ENCODE measurements around the gene RAB21.
"Not testable (repeated sequence)": the region's sequence is repeated elsewhere in the genome, so short reads cannot be mapped to it uniquely, and the experiment has no call there.

Gene RAB21

DNA sequence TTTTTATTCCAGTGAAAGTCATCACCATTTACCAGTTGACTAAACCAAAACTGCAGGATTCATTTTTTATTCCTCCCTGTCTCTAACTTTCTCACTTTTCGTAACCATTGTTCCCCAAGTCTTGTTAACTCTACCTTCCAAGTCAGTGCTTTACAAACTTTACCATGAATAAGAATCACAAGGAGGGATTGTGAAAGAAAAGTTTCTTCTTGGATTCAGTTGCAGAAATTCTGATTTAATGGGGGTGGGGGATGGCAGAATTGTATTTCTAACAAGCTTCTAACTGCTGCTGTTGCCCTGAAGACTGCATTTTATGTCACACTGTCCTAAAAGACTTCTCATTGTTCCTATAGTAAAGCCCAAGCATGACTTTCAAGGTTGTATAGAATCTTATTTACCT, 5.0 kb upstream of the RAB21 start:
- no peak for DNase-seq (ENCODE audit: low read depth)

DNA sequence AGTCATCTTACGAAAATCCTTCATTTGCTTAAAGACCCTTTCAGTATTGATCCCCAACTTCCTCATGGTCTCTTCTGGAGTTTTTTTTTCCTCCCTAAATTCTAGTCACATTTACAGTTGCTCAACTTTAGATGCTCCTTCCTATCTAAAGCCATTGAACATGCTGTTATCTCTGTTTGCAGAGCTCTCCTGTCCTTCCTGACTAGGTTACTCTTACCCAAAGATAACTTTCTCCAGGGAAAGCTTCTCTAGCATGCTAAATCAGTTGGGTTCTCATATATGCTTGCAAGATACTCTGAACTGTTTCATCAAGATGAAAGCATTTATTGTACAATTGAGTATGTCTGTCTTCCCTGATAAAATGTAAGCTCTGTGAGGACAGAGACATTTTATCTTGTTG, 1.8 kb upstream of the RAB21 start:
- TF ChIP-seq, protein P1, sequence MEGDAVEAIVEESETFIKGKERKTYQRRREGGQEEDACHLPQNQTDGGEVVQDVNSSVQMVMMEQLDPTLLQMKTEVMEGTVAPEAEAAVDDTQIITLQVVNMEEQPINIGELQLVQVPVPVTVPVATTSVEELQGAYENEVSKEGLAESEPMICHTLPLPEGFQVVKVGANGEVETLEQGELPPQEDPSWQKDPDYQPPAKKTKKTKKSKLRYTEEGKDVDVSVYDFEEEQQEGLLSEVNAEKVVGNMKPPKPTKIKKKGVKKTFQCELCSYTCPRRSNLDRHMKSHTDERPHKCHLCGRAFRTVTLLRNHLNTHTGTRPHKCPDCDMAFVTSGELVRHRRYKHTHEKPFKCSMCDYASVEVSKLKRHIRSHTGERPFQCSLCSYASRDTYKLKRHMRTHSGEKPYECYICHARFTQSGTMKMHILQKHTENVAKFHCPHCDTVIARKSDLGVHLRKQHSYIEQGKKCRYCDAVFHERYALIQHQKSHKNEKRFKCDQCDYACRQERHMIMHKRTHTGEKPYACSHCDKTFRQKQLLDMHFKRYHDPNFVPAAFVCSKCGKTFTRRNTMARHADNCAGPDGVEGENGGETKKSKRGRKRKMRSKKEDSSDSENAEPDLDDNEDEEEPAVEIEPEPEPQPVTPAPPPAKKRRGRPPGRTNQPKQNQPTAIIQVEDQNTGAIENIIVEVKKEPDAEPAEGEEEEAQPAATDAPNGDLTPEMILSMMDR (IDR thresholded peaks at IDR 0.05; ENCODE audit: insufficient read depth, low read depth, low read length, missing control alignments): no peak
- no peak overlapping the region for H3K4me3 ChIP-seq (ENCODE audit: low read length)
- DNase-seq (ENCODE audit: low read depth): no peak

More for the DNA sequence above, 5.0 kb upstream of the RAB21 start:
- TF ChIP-seq, protein P1 (IDR thresholded peaks at IDR 0.05; ENCODE audit: insufficient read depth, low read depth, low read length, missing control alignments): no peak
- H3K4me3 ChIP-seq (ENCODE audit: low read length): no peak overlapping the region

DNA sequence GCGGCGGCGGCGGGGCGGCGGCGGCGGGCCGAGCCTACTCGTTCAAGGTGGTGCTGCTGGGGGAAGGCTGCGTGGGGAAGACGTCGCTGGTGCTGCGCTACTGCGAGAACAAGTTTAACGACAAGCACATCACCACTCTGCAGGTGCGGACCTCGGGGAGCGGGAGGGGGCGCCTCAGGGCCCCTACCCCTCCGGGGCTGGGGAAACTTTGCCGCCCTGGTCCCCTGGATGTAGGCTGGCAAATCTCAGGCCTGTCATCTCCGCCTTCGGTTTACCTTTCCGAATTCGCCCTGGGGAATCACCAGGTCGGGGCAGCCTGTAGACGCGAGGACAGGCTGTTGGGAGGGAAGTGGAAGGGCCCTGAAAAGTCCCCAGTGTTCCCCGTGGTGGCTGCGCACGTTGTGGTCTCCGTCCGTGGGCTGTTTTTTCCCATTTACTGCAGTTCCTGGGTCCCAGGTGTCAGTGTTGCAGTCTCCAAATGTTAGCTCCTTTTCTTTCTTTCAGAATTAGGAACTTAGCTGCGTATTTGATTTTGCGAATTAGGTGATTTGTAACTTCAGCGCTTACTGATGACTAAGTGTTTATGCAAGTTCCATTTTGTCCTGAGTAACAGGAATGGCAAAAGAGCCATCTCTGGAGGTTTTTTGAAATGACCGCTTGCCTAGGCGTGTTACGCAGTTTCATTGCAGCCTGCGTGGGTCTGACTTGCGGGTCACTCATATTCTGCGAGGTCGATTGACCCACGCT, 656 bp downstream of the RAB21 start:
- DNase-seq (ENCODE audit: low read depth): peak; percentile 80
- H3K4me3 ChIP-seq (ENCODE audit: low read length): peak overlapping the region; percentile 92
- TF ChIP-seq, protein P1 (IDR thresholded peaks at IDR 0.05; ENCODE audit: insufficient read depth, low read depth, low read length, missing control alignments): peak; percentile 3

DNA sequence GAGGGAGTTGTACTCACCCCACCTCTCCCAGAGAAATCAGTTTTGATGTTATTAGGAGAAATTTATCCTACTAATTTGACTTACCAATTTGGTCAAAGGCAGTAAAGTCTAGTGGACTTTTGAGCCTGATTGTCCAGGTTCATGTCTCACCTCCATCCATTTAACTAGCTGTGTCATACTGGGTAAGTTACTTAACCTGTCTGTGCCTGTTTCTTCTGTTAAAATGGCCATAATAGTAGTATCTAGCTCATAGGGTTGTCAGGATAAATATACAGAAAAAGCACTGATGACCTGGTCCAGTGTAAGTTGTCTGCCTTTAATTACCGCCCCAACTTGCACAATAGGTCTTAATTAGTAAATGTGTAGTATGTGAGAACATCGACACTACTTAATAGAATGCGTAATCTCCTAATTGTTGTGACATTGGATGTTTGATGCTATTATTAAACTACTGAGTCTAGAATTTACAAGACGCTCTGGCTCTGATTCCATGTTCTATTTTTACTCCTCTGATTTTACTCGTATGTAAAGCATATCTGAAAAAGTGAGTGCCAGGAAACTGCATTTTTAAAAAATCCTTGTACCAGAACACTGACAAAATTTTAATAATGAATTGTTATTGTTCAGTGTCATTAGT, 1.5 kb downstream of the RAB21 start:
- DNase-seq (ENCODE audit: low read depth): peak; percentile 25
- TF ChIP-seq, protein P1 (IDR thresholded peaks at IDR 0.05; ENCODE audit: insufficient read depth, low read depth, low read length, missing control alignments): no peak
- peak overlapping the region; percentile 92 for H3K4me3 ChIP-seq (ENCODE audit: low read length)

DNA sequence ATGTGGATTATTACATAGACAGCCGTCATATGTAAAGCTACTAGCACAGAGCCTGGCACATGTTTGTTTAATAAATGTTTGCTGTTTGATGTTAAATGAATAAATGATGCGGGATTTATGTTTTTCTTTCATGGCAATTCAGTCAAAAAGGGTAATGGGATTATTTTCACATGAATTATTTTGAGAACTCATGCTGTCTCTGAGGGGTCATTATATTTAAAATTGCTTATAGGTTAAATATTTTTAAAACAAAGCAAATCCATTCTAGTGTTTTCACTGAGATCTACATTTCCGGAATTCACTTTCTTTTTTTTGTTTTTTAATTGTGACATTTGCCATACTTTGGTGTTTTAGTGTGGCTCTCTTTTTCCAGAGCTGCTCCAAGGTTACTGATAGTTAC, 5.3 kb downstream of the RAB21 start:
- DNase-seq (ENCODE audit: low read depth): no peak
- TF ChIP-seq, protein P1 (IDR thresholded peaks at IDR 0.05; ENCODE audit: insufficient read depth, low read depth, low read length, missing control alignments): no peak
- no peak overlapping the region for H3K4me3 ChIP-seq (ENCODE audit: low read length)

DNA sequence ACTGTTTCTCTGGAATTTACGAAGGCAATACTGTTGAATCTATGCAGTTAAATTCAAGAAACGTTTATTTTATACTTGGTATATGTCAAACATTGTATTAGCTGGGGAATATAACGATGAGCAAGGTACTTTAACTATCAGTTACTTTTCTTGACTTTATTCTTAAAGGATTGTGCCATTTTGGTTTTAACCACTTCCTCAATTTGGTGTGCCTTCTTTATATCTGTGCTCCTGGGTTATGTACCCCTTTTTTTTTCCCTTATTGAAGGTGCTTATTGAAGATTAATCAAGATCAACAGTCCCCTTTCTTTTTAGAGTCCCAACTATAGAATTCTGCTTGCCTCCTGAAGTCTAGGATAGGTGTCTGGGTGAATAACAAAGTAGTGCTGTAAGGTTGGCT, 5.8 kb downstream of the RAB21 start:
- TF ChIP-seq, protein P1 (IDR thresholded peaks at IDR 0.05; ENCODE audit: insufficient read depth, low read depth, low read length, missing control alignments): no peak
- no peak for DNase-seq (ENCODE audit: low read depth)

DNA sequence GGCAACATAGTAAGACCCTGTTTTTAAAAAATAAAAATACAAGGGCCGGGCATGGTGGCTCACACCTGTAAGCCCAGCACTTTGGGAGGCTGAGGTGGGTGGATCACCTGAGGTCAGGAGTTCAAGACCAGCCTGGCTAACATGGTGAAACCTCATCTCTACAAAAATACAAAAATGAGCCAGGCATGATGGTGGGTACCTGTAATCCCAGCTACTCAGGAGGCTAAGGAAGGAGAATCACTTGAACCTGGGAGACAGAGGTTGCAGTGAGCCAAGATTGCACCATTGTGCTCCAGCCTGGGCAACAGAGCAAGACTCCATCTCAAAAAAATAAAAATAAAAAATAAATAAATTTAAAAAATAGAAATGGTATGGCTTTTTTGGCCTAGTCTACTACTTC, 6.7 kb downstream of the RAB21 start:
- DNase-seq (ENCODE audit: low read depth); H3K4me3 ChIP-seq (ENCODE audit: low read length): not testable (repeated sequence)

More for the DNA sequence above, 5.8 kb downstream of the RAB21 start:
- H3K4me3 ChIP-seq (ENCODE audit: low read length): no peak overlapping the region

Measured in epithelial cell of esophagus (primary cell).